ENCODE data around the gene PHYKPL. TPM values are rescaled to one million over a fixed set of nuclear protein-coding genes. Genes with fewer than 3 reads are reported as not detected.

The PHYKPL gene
- polyA plus RNA-seq, 1 donor (not counting 4 experiments of a cell fraction or from before 2014, with no cell fraction given): 38.8 TPM

- H3K79me2 ChIP-seq (ENCODE audit: control insufficient read depth, insufficient read depth, low read length): no peaks in the 10 kb centered on the region
- no peak for TF ChIP-seq EZH2 (IDR thresholded peaks at IDR 0.05; ENCODE audit: low read length)
- no peak for TF ChIP-seq CTCF (optimal IDR thresholded peaks at IDR 0.05 in 1 of 3, IDR thresholded peaks at IDR 0.05 in 1 of 3, conservative IDR thresholded peaks at IDR 0.05 in 1 of 3; ENCODE audit: extremely low read depth in 1 of 3, insufficient read depth in 2 of 3, low read length in 3 of 3)
- H4K20me1 ChIP-seq (ENCODE audit: control insufficient read depth, extremely low read depth, insufficient read depth, low read length): no peaks in the 10 kb centered on the region
- no peaks in the 10 kb centered on the region for H3K9me1 ChIP-seq (ENCODE audit: control insufficient read depth, extremely low read depth, insufficient read depth, low read length)
- no peaks in the 10 kb centered on the region for H3K36me3 ChIP-seq (ENCODE audit: control insufficient read depth in 2 of 2, extremely low read depth in 1 of 2, insufficient read depth in 2 of 2, low read length in 2 of 2)
- no peaks in the 10 kb centered on the region for H3K9me3 ChIP-seq (ENCODE audit: control insufficient read depth, low read depth, low read length)
- dilution Hi-C loops (cut with MboI; ENCODE audit: extremely low pct_ligation_motif_present, low sequenced_read_pairs): no loop called here
- DNase-seq (ENCODE audit: low read depth, low spot score): no peak
- H3K4me2 ChIP-seq (ENCODE audit: control insufficient read depth, extremely low read depth, insufficient read depth, low read depth, low read length): no peak overlapping the region
- H3K27ac ChIP-seq (ENCODE audit: control insufficient read depth, insufficient read depth, low read length): no peak overlapping the region
- no peak for FAIRE-seq
- no peaks in the 10 kb centered on the region for H3K4me1 ChIP-seq (ENCODE audit: control insufficient read depth, extremely low read depth, insufficient read depth, low read length)
- H2AFZ ChIP-seq (ENCODE audit: control insufficient read depth, low read length): no peak overlapping the region
- no peak overlapping the region for H3K4me3 ChIP-seq (ENCODE audit: control insufficient read depth in 2 of 3, extremely low read depth in 1 of 3, insufficient read depth in 2 of 3, low read depth in 1 of 3, low read length in 3 of 3)
- no peaks in the 10 kb centered on the region for H3K27me3 ChIP-seq (ENCODE audit: control insufficient read depth, extremely low read depth, insufficient read depth, low read length)
- H3K9ac ChIP-seq (ENCODE audit: control insufficient read depth, extremely low read depth, insufficient read depth, low read length): no peak overlapping the region
Measured at GRCh38 chr5:178182158-178182876, 50.3 kb downstream of the PHYKPL start.

GRCh38 chr5:178180141-178180863, 52.3 kb downstream of the PHYKPL start:
- Histone ChIP-seq H3K4me2 (ENCODE audit: control insufficient read depth, extremely low read depth, insufficient read depth, low read depth, low read length) (no peak overlapping the region), H3K36me3 (ENCODE audit: control insufficient read depth in 2 of 2, extremely low read depth in 1 of 2, insufficient read depth in 2 of 2, low read length in 2 of 2) (no peaks in the 10 kb centered on the region), H3K79me2 (ENCODE audit: control insufficient read depth, insufficient read depth, low read length) (no peaks in the 10 kb centered on the region), H3K9ac (ENCODE audit: control insufficient read depth, extremely low read depth, insufficient read depth, low read length) (no peak overlapping the region), H3K4me1 (ENCODE audit: control insufficient read depth, extremely low read depth, insufficient read depth, low read length) (no peaks in the 10 kb centered on the region), H4K20me1 (ENCODE audit: control insufficient read depth, extremely low read depth, insufficient read depth, low read length) (no peaks in the 10 kb centered on the region), H3K27ac (ENCODE audit: control insufficient read depth, insufficient read depth, low read length) (no peak overlapping the region), H3K9me1 (ENCODE audit: control insufficient read depth, extremely low read depth, insufficient read depth, low read length) (no peaks in the 10 kb centered on the region), H2AFZ (ENCODE audit: control insufficient read depth, low read length) (no peak overlapping the region), H3K27me3 (ENCODE audit: control insufficient read depth, extremely low read depth, insufficient read depth, low read length) (no peaks in the 10 kb centered on the region), H3K9me3 (ENCODE audit: control insufficient read depth, low read depth, low read length) (no peaks in the 10 kb centered on the region), H3K4me3 (ENCODE audit: control insufficient read depth in 2 of 3, extremely low read depth in 1 of 3, insufficient read depth in 2 of 3, low read depth in 1 of 3, low read length in 3 of 3) (no peak overlapping the region)
- no peak for TF ChIP-seq EZH2 (IDR thresholded peaks at IDR 0.05; ENCODE audit: low read length)
- TF ChIP-seq CTCF (optimal IDR thresholded peaks at IDR 0.05 in 1 of 3, IDR thresholded peaks at IDR 0.05 in 1 of 3, conservative IDR thresholded peaks at IDR 0.05 in 1 of 3; ENCODE audit: extremely low read depth in 1 of 3, insufficient read depth in 2 of 3, low read length in 3 of 3): no peak
- dilution Hi-C loops (cut with MboI; ENCODE audit: extremely low pct_ligation_motif_present, low sequenced_read_pairs): no loop called here
- DNase-seq (ENCODE audit: low read depth, low spot score) (no peak), FAIRE-seq (no peak)
